PFSK-1 (cell line): ENCODE data around the gene NAT8L.

Source experiments
- POLR2AphosphoS5 ChIP-seq: IDR thresholded peaks from 2 replicates; pipeline ENCODE4 v1.6.1; 2012; ENCODE audit warnings: low read depth, mild to moderate bottlenecking, control low read depth, low read length, moderate library complexity
- SIN3A ChIP-seq: IDR thresholded peaks from 2 replicates; pipeline ENCODE4 v1.6.1; 2012; ENCODE audit warnings: mild to moderate bottlenecking, low read length, moderate library complexity, borderline replicate concordance; ENCODE audit not compliant: insufficient read depth
- TAF1 ChIP-seq: IDR thresholded peaks from 2 replicates; pipeline ENCODE4 v1.6.1; 2012; ENCODE audit warnings: low read length, control low read depth, borderline replicate concordance; ENCODE audit not compliant: insufficient read depth
- TF ChIP-seq, protein P1 (sequence below), 2 experiments: IDR thresholded peaks; 2 replicates each; pipeline versions ENCODE4 v1.6.1 to v1.8.0; 2011 to 2012; ENCODE audit warnings: low read depth in 2 of 2, low read length in 2 of 2, control low read depth in 1 of 2, inconsistent platforms in 1 of 2, mild to moderate bottlenecking in 1 of 2, moderate library complexity in 1 of 2; ENCODE audit not compliant: insufficient read depth in 1 of 2

DNA sequence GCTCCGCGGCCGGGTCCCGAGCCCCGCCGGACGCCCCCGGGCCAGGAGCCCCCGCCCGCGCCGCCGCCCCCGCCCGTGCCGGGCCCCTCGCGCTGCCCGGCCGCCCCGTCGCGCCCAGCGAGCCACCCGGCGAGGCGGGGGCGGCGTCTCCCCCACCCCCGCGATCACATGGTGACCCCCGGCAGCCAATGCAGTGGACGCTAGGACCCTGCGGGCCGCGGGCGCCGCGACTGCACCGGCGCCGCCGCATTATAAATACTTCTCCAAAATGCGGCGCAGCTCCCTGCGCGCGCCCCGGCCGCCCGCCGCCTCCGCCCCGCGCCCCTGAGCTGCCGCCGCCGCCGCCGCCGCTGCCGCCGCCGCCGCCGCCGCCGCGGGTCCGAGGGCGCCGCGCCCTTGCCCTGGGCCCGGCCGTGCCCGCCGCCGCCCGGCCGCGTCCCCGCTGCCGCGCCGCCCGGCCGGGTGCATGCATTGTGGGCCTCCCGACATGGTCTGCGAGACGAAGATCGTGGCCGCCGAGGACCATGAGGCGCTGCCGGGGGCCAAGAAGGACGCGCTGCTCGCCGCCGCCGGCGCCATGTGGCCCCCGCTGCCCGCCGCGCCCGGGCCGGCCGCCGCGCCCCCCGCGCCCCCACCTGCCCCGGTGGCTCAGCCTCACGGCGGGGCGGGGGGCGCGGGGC, at the start of gene NAT8L:
- no peak for TF ChIP-seq POLR2AphosphoS5
- no peak for TF ChIP-seq TAF1
- TF ChIP-seq SIN3A, result no peak
- TF ChIP-seq, protein P1, sequence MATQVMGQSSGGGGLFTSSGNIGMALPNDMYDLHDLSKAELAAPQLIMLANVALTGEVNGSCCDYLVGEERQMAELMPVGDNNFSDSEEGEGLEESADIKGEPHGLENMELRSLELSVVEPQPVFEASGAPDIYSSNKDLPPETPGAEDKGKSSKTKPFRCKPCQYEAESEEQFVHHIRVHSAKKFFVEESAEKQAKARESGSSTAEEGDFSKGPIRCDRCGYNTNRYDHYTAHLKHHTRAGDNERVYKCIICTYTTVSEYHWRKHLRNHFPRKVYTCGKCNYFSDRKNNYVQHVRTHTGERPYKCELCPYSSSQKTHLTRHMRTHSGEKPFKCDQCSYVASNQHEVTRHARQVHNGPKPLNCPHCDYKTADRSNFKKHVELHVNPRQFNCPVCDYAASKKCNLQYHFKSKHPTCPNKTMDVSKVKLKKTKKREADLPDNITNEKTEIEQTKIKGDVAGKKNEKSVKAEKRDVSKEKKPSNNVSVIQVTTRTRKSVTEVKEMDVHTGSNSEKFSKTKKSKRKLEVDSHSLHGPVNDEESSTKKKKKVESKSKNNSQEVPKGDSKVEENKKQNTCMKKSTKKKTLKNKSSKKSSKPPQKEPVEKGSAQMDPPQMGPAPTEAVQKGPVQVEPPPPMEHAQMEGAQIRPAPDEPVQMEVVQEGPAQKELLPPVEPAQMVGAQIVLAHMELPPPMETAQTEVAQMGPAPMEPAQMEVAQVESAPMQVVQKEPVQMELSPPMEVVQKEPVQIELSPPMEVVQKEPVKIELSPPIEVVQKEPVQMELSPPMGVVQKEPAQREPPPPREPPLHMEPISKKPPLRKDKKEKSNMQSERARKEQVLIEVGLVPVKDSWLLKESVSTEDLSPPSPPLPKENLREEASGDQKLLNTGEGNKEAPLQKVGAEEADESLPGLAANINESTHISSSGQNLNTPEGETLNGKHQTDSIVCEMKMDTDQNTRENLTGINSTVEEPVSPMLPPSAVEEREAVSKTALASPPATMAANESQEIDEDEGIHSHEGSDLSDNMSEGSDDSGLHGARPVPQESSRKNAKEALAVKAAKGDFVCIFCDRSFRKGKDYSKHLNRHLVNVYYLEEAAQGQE (IDR thresholded peaks at IDR 0.05; ENCODE audit: insufficient read depth in 1 of 2, low read depth in 2 of 2, low read length in 2 of 2), result no peak
